Activated T-cell treated with anti-CD3 and anti-CD28 coated beads, Interleukin-2, amount 50 U/mL, for 72 hours (primary cell): ENCODE results near the gene GLI3. TPM values are rescaled to one million over a fixed set of nuclear protein-coding genes. Genes with fewer than 3 reads are reported as not detected.

Source experiments
- ATAC-seq, 2 donors: fragments of 150-1000 bp; cut with Tn5 transposase; replicated peaks in 1 of 2; 2 replicates each; pipeline ENCODE4 v1.10.0; 2021; ENCODE audit warnings: moderate library complexity in 2 of 2, mild to moderate bottlenecking in 1 of 2
- DNase-seq, 2 donors: peaks; one replicate each; pipeline ENCODE4 v3.0.0; 2021 to 2022; ENCODE audit warnings: mixed read lengths in 1 of 2
- H3K27ac Mint-ChIP-seq: one replicate; pipeline ENCODE4 v1.8.0; 2022; ENCODE audit warnings: mild to moderate bottlenecking, moderate library complexity, mixed read lengths
- H3K27me3 Mint-ChIP-seq: one replicate; pipeline ENCODE4 v1.8.0; 2022; ENCODE audit warnings: low read depth, mixed read lengths
- H3K36me3 Mint-ChIP-seq, 2 donors: one replicate each; pipeline ENCODE4 v1.8.0; 2022; ENCODE audit warnings: mixed read lengths in 2 of 2, mild to moderate bottlenecking in 1 of 2; ENCODE audit not compliant: insufficient read depth in 2 of 2
- H3K4me1 Mint-ChIP-seq: one replicate; pipeline ENCODE4 v1.8.0; 2022; ENCODE audit warnings: low read depth, mixed read lengths
- H3K4me3 Mint-ChIP-seq, 2 donors: one replicate each; pipeline ENCODE4 v1.8.0; 2022; ENCODE audit warnings: mild to moderate bottlenecking in 2 of 2, mixed read lengths in 2 of 2, moderate library complexity in 2 of 2
- H3K9me3 Mint-ChIP-seq, 2 donors: one replicate each; pipeline ENCODE4 v1.8.0; 2022; ENCODE audit warnings: mixed read lengths in 2 of 2
- total RNA-seq, 2 donors: library from RNA; stranded (reverse); gene quantifications; one replicate each; pipeline ENCODE4 v1.2.3, GENCODE V29; 2022

Gene GLI3
- total RNA-seq, 2 donors from 2014 or later = 0.29 to 0.51 TPM

DNA sequence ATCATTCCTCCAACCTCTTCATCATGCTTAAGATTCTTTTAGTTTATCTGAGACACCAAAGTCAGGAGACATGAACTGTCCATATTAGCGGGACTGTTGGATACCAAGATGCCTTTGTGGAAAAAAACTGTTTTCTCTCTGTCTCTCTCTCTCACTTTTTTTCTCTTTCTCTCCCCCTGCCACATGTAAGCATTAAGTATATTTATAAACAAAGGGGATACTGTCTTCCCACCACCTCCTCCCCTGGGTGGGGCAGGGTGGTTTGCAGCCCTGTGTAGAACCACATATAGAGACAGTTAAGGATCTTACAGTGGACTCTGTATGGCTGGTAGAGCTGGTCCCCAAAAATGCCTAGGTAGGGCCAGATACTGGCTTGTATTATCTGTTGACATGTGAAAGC, 101.3 kb downstream of the GLI3 start:
- Mint-ChIP-seq H3K4me3 (no peak overlapping the region), H3K27me3 (peaks cover 13% of the 10 kb centered on the region), H3K4me1 (no peaks in the 10 kb centered on the region), H3K9me3 (no peaks in the 10 kb centered on the region), H3K36me3 (no peaks in the 10 kb centered on the region), H3K27ac (no peak overlapping the region)
- DNase-seq (no peak), ATAC-seq (no peak)

GRCh38 chr7:42134276-42134876, 102.6 kb downstream of the GLI3 start:
- H3K27ac Mint-ChIP-seq = no peak overlapping the region
- no peak overlapping the region for H3K4me3 Mint-ChIP-seq
- no peak for ATAC-seq
- H3K9me3 Mint-ChIP-seq = peaks cover 0 to 2% of the 10 kb centered on the region in 2 donors
- no peaks in the 10 kb centered on the region for H3K36me3 Mint-ChIP-seq
- DNase-seq = no peak
- H3K27me3 Mint-ChIP-seq = peaks cover 15% of the 10 kb centered on the region
- no peaks in the 10 kb centered on the region for H3K4me1 Mint-ChIP-seq

DNA sequence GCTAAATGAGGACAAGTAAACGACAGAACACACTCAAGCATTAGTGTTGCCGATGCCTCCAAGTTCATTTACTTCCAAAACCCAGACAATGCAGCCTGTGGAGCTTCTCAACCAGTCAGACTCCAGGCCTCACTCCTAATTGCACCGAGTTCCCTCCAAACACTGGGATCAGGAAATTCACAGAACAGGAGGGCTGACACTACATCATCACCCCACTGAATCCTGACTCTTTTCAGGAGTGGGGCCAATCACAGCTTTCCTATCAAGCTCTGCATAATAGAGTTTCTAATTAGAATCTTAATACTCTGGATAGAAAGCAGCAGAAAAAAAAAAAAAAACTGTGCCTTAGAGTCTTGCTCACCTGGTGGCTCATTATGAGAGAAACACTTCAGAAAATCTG, 103.7 kb downstream of the GLI3 start:
- DNase-seq (no peak), ATAC-seq (no peak)
- no peaks in the 10 kb centered on the region for H3K4me1 Mint-ChIP-seq
- no peaks in the 10 kb centered on the region for H3K36me3 Mint-ChIP-seq
- H3K27ac Mint-ChIP-seq = no peak overlapping the region
- H3K9me3 Mint-ChIP-seq = peaks cover 0 to 2% of the 10 kb centered on the region in 2 donors
- H3K4me3 Mint-ChIP-seq = no peak overlapping the region
- H3K27me3 Mint-ChIP-seq = peaks cover 15% of the 10 kb centered on the region

- H3K36me3 Mint-ChIP-seq = no peaks in the 10 kb centered on the region
- peaks cover 5% of the 10 kb centered on the region for H3K4me1 Mint-ChIP-seq
- peaks cover 0 to 2% of the 10 kb centered on the region in 2 donors for H3K9me3 Mint-ChIP-seq
- no peak for ATAC-seq
- no peak overlapping the region for H3K27ac Mint-ChIP-seq
- H3K27me3 Mint-ChIP-seq = peaks cover 9% of the 10 kb centered on the region
- H3K4me3 Mint-ChIP-seq = no peak overlapping the region
- DNase-seq = no peak
These were observed 108.3 kb downstream of the GLI3 start for GRCh38 chr7:42128703-42129102.

DNA sequence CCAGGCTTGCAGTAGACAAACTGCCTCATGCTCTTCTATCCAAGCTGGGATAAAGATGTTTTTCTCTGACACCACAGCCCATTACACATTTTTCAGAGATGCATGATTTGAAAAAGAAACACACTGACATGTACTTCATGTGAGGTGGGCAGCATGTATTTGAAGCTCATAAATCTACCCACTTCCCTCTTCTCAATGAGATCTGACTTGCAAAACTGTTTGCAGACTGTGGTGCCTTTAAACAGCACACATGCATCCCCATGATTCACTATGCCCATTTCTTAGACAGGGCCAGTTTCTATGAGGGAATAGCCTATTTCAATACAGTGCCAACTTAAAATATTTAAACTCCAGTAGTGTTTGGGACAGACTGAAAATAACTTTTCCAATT, 109.8 kb downstream of the GLI3 start:
- H3K27me3 Mint-ChIP-seq = peaks cover 9% of the 10 kb centered on the region
- no peaks in the 10 kb centered on the region for H3K36me3 Mint-ChIP-seq
- DNase-seq (no peak), ATAC-seq (no peak)
- H3K27ac Mint-ChIP-seq = no peak overlapping the region
- H3K4me1 Mint-ChIP-seq = peaks cover 5% of the 10 kb centered on the region
- H3K9me3 Mint-ChIP-seq = peaks cover 0 to 2% of the 10 kb centered on the region in 2 donors
- no peak overlapping the region for H3K4me3 Mint-ChIP-seq

DNA sequence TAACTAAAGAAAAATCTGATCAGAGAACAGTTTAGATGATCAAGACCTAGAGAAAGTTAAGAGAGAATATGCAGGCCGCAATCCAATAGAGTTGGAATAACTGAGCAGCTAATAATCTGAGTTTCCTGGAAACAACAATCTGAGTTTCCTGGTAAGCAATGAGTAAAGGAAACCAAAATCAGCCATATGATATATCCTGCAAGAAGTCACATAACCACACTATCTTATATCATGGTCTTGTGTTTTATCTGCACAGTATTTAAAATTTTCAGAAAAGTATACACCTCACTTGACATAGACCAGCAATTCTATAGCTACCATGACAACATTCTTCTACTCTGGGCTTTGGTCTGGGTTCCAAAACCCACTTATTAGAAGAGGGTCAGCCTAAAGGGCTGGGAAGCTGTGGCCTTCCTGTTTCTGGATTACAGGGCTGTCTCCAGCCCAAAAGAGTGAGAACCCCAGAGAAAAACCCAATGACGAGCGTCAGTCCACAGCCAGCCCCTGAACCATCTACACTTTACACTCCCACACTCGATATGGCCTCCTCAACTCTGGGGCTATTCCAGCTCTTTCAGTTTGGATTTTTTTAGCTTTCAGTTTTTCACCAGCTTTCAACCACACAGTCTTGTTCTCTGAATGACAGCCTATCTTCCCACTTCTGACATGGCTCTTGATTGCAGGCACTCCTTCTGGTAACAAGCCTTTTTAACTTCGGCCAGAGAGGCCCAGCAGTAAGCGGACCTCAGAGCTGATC, 110.4 kb downstream of the GLI3 start:
- no peaks in the 10 kb centered on the region for H3K36me3 Mint-ChIP-seq
- peaks cover 9% of the 10 kb centered on the region for H3K27me3 Mint-ChIP-seq
- ATAC-seq = no peak

GRCh38 chr7:42125321-42125720, 111.7 kb downstream of the GLI3 start:
- H3K27me3 Mint-ChIP-seq = peaks cover 4% of the 10 kb centered on the region
- no peak overlapping the region for H3K27ac Mint-ChIP-seq

More for the DNA sequence above, 110.4 kb downstream of the GLI3 start:
- no peak for DNase-seq
- Mint-ChIP-seq H3K4me3 (no peak overlapping the region), H3K9me3 (peaks cover 0 to 2% of the 10 kb centered on the region in 2 donors), H3K27ac (no peak overlapping the region), H3K4me1 (peaks cover 5% of the 10 kb centered on the region)

GRCh38 chr7:42123716-42124115, 113.3 kb downstream of the GLI3 start:
- no peaks in the 10 kb centered on the region for H3K36me3 Mint-ChIP-seq
- H3K4me3 Mint-ChIP-seq = no peak overlapping the region
- no peak for DNase-seq
- H3K27me3 Mint-ChIP-seq = no peaks in the 10 kb centered on the region
- no peak for ATAC-seq
- H3K4me1 Mint-ChIP-seq = peaks cover 5% of the 10 kb centered on the region
- peak overlapping the region; percentile 38 for H3K27ac Mint-ChIP-seq
- H3K9me3 Mint-ChIP-seq = no peaks in the 10 kb centered on the region

More at GRCh38 chr7:42125321-42125720, 111.7 kb downstream of the GLI3 start:
- H3K9me3 Mint-ChIP-seq = peaks cover 0 to under 1% of the 10 kb centered on the region in 2 donors
- H3K4me3 Mint-ChIP-seq = no peak overlapping the region
- DNase-seq = no peak
- H3K36me3 Mint-ChIP-seq = no peaks in the 10 kb centered on the region
- no peak for ATAC-seq
- peaks cover 5% of the 10 kb centered on the region for H3K4me1 Mint-ChIP-seq

DNA sequence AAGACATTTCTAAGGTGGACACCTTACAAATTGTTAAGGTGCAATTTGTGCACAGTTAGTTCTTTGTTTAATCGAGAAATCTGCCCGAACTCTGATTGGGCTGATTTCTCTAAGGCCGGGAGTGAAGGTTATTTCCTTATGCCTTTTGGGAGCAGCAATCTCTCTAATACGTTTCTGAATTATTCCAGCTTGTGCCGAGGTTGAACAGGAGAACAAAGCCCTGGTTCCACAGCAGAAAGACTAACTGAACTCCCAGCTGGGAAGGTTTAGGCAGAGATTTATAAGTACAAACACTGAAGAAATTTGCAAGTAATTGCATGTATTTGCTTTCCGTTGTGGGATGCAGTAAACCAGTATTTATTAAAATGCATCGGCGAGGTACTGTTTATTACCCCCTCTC, 116.8 kb downstream of the GLI3 start:
- no peaks in the 10 kb centered on the region for H3K36me3 Mint-ChIP-seq
- no peak overlapping the region for H3K27ac Mint-ChIP-seq
- no peaks in the 10 kb centered on the region for H3K4me1 Mint-ChIP-seq
- DNase-seq (no peak), ATAC-seq (no peak)
- no peaks in the 10 kb centered on the region for H3K9me3 Mint-ChIP-seq
- H3K4me3 Mint-ChIP-seq = no peak overlapping the region
- no peaks in the 10 kb centered on the region for H3K27me3 Mint-ChIP-seq

- H3K9me3 Mint-ChIP-seq = no peaks in the 10 kb centered on the region
- DNase-seq (no peak), ATAC-seq (no peak)
- no peak overlapping the region for H3K4me3 Mint-ChIP-seq
- no peaks in the 10 kb centered on the region for H3K27me3 Mint-ChIP-seq
- no peaks in the 10 kb centered on the region for H3K36me3 Mint-ChIP-seq
- H3K4me1 Mint-ChIP-seq = no peaks in the 10 kb centered on the region
- no peak overlapping the region for H3K27ac Mint-ChIP-seq
These were observed 119.8 kb downstream of the GLI3 start for GRCh38 chr7:42117201-42117600.

GRCh38 chr7:42115795-42116194, 121.2 kb downstream of the GLI3 start:
- Mint-ChIP-seq H3K4me3 (no peak overlapping the region), H3K9me3 (no peaks in the 10 kb centered on the region), H3K36me3 (no peaks in the 10 kb centered on the region), H3K27me3 (peaks cover 8% of the 10 kb centered on the region), H3K4me1 (no peaks in the 10 kb centered on the region), H3K27ac (no peak overlapping the region)
- ATAC-seq (no peak), DNase-seq (no peak)

GRCh38 chr7:42110333-42110732, 126.7 kb downstream of the GLI3 start:
- no peaks in the 10 kb centered on the region for H3K9me3 Mint-ChIP-seq
- H3K27me3 Mint-ChIP-seq = peaks cover 18% of the 10 kb centered on the region
- DNase-seq = no peak
- no peaks in the 10 kb centered on the region for H3K36me3 Mint-ChIP-seq
- no peak for ATAC-seq
- no peaks in the 10 kb centered on the region for H3K4me1 Mint-ChIP-seq
- H3K4me3 Mint-ChIP-seq = no peak overlapping the region
- H3K27ac Mint-ChIP-seq = no peak overlapping the region

DNA sequence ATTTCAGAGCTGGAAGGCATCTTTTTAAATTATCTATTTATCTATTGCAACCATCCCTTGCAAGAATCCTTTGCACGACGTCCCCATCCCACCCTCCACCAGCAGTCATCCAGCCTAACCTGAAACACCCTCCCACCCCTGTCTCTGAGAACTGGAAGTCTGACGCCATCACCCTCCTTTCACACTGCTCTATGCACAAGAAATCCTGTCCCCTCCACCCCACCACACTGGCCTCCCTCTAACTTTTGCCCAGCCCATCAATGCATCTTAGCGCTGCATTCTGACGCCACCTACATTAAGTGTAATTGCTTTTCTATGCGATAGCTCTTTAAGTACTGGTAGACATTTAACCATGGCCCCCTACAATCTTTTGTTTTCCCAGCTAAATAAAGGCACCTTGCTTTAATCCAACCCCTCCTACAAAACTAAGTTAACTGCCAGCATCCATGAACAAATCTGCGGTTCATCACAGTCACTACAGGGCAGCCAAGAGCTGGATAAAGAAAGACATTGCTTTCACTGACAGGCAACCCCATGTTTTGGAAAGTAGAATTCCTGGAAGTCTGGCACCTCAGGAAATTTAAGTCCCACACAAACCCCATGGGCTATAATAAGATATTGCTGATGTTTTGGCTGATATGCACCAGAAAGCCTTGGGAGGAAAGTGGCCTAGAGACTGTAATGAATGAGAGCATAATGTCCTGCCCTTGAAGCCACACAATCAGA, 128.0 kb downstream of the GLI3 start:
- ATAC-seq = no peak
- peaks cover 18% of the 10 kb centered on the region for H3K27me3 Mint-ChIP-seq
- H3K27ac Mint-ChIP-seq = no peak overlapping the region
- no peaks in the 10 kb centered on the region for H3K36me3 Mint-ChIP-seq
- no peak overlapping the region for H3K4me3 Mint-ChIP-seq
- DNase-seq = no peak
- no peaks in the 10 kb centered on the region for H3K9me3 Mint-ChIP-seq
- no peaks in the 10 kb centered on the region for H3K4me1 Mint-ChIP-seq
